WTC11 (cell line): ENCODE results near the gene ESRP2. TPM values are rescaled to one million over a fixed set of nuclear protein-coding genes. Genes with fewer than 3 reads are reported as not detected.

Experiments used
- ATAC-seq: fragments of 200-7000 bp; cut with Tn5 transposase; 2 replicates; pipeline ENCODE4 v1.10.0; 2021; ENCODE audit warnings: mild to moderate bottlenecking, moderate library complexity
- CTCF ChIA-PET: fragments of 300-600 bp; sonication (Branson Sonifier 250); formaldehyde crosslinking; loops from one replicate; lab custom pipeline; 2021; ENCODE audit warnings: antibody characterized with exemption; lab: Charles Lee
- POLR2A ChIA-PET: fragments of 350-600 bp; sonication (Branson Sonifier 250); formaldehyde crosslinking; loops from one replicate; lab custom pipeline; 2021; ENCODE audit warnings: antibody characterized with exemption; lab: Charles Lee
- DNase-seq: peaks from one replicate; pipeline ENCODE4 v3.0.0; 2021; ENCODE audit warnings: low spot score
- H3K27ac Mint-ChIP-seq: 2 replicates; pipeline ENCODE4 v1.8.0; 2021; ENCODE audit warnings: mixed read lengths
- H3K27me3 Mint-ChIP-seq: 2 replicates; pipeline ENCODE4 v1.8.0; 2021; ENCODE audit warnings: low read depth, mild to moderate bottlenecking, moderate library complexity, mixed read lengths
- H3K36me3 Mint-ChIP-seq: 2 replicates; pipeline ENCODE4 v1.8.0; 2021; ENCODE audit warnings: mixed read lengths
- H3K4me1 Mint-ChIP-seq: 2 replicates; pipeline ENCODE4 v1.8.0; 2022; ENCODE audit warnings: mixed read lengths
- H3K4me3 Mint-ChIP-seq: 2 replicates; pipeline ENCODE4 v1.8.0; 2021; ENCODE audit warnings: mild to moderate bottlenecking, moderate library complexity, mixed read lengths
- H3K9me3 Mint-ChIP-seq: 2 replicates; pipeline ENCODE4 v1.8.0; 2021; ENCODE audit warnings: mixed read lengths
- ATF1 ChIP-seq: sonication (generic); formaldehyde crosslinking; IDR thresholded peaks from 2 replicates; pipeline ENCODE4 v1.8.1; 2023; ENCODE audit warnings: mild to moderate bottlenecking, moderate library complexity, missing genetic modification reagents
- ATF3 ChIP-seq: sonication (generic); formaldehyde crosslinking; conservative IDR thresholded peaks from 2 replicates; pipeline ENCODE4 v1.8.1; 2022; ENCODE audit warnings: mild to moderate bottlenecking, missing genetic modification reagents
- EMX1 ChIP-seq: fragments of 250-450 bp; sonication (Bioruptor Pico); IDR thresholded peaks from 2 replicates; pipeline ENCODE4 v1.8.0; 2021; ENCODE audit warnings: mild to moderate bottlenecking
- IRF1 ChIP-seq: sonication (generic); formaldehyde crosslinking; IDR thresholded peaks from 2 replicates; pipeline ENCODE4 v1.8.0; 2023; ENCODE audit warnings: missing genetic modification reagents
- IRF2 ChIP-seq: sonication (generic); formaldehyde crosslinking; IDR thresholded peaks from 2 replicates; pipeline ENCODE4 v1.8.0; 2022; ENCODE audit warnings: low read depth, missing genetic modification reagents, borderline replicate concordance
- KAT7 ChIP-seq: sonication (generic); formaldehyde crosslinking; IDR thresholded peaks from 2 replicates; pipeline ENCODE4 v1.8.1; 2023; ENCODE audit warnings: missing genetic modification reagents, mild to moderate bottlenecking, borderline replicate concordance
- MXD4 ChIP-seq: fragments of 250-450 bp; sonication (Bioruptor Pico); IDR thresholded peaks from 2 replicates; pipeline ENCODE4 v1.8.0; 2021; ENCODE audit warnings: mild to moderate bottlenecking, moderate library complexity, borderline replicate concordance
- MYBL2 ChIP-seq: sonication (generic); formaldehyde crosslinking; IDR thresholded peaks from 2 replicates; pipeline ENCODE4 v1.8.1; 2023; ENCODE audit warnings: mild to moderate bottlenecking, moderate library complexity, missing genetic modification reagents
- NFYB ChIP-seq: sonication (generic); formaldehyde crosslinking; conservative IDR thresholded peaks from 2 replicates; pipeline ENCODE4 v1.8.0; 2022; ENCODE audit warnings: low read depth, missing genetic modification reagents
- RORB ChIP-seq: fragments of 250-450 bp; sonication (Bioruptor Pico); IDR thresholded peaks from 2 replicates; pipeline ENCODE4 v1.9.0; 2021; ENCODE audit warnings: mild to moderate bottlenecking
- SMAD4 ChIP-seq: sonication (generic); formaldehyde crosslinking; IDR thresholded peaks from 2 replicates; pipeline ENCODE4 v1.8.0; 2022; ENCODE audit warnings: mild to moderate bottlenecking, missing genetic modification reagents
- STAT6 ChIP-seq: sonication (generic); formaldehyde crosslinking; conservative IDR thresholded peaks from 2 replicates; pipeline ENCODE4 v1.8.1; 2023; ENCODE audit warnings: mild to moderate bottlenecking, low read depth, missing genetic modification reagents, moderate library complexity
- TEAD1 ChIP-seq: sonication (generic); formaldehyde crosslinking; IDR thresholded peaks from 2 replicates; pipeline ENCODE4 v1.8.0; 2022; ENCODE audit warnings: mild to moderate bottlenecking, missing genetic modification reagents
- TEAD4 ChIP-seq: sonication (generic); formaldehyde crosslinking; IDR thresholded peaks from 2 replicates; pipeline ENCODE4 v1.8.0; 2022; ENCODE audit warnings: mild to moderate bottlenecking, missing genetic modification reagents
- ZNF121 ChIP-seq: sonication (generic); formaldehyde crosslinking; IDR thresholded peaks from 2 replicates; pipeline ENCODE4 v1.8.0; 2023; ENCODE audit warnings: missing genetic modification reagents
- ZNF423 ChIP-seq: fragments of 250-450 bp; sonication (Bioruptor Pico); IDR thresholded peaks from 2 replicates; pipeline ENCODE4 v2.1.2; 2022; ENCODE audit warnings: mild to moderate bottlenecking, moderate library complexity
- total RNA-seq: library from RNA; stranded (reverse); gene quantifications from 3 replicates; pipeline ENCODE4 v1.2.3, GENCODE V29; 2021
- TF ChIP-seq, protein P1 (sequence below): sonication (generic); formaldehyde crosslinking; IDR thresholded peaks from 2 replicates; pipeline ENCODE4 v1.8.0; 2022; ENCODE audit warnings: mild to moderate bottlenecking, missing genetic modification reagents
- TF ChIP-seq, protein P2 (sequence below): fragments of 250-450 bp; sonication (Bioruptor Pico); IDR thresholded peaks from 2 replicates; pipeline ENCODE4 v1.9.0; 2021; ENCODE audit warnings: moderate library complexity, mild to moderate bottlenecking, inconsistent platforms, borderline replicate concordance
- TF ChIP-seq, protein P3 (sequence below): sonication (generic); formaldehyde crosslinking; IDR thresholded peaks from 2 replicates; pipeline ENCODE4 v1.8.1; 2023; ENCODE audit warnings: mild to moderate bottlenecking, missing genetic modification reagents, borderline replicate concordance
- TF ChIP-seq, protein P4 (sequence below): sonication (generic); formaldehyde crosslinking; IDR thresholded peaks from 2 replicates; pipeline ENCODE4 v1.8.0; 2023; ENCODE audit warnings: mild to moderate bottlenecking, missing genetic modification reagents
- TF ChIP-seq, protein P5 (sequence below): sonication (generic); formaldehyde crosslinking; IDR thresholded peaks from 2 replicates; pipeline ENCODE4 v1.8.0; 2022; ENCODE audit warnings: mild to moderate bottlenecking, missing genetic modification reagents

ESRP2 gene
- total RNA-seq, 1 experiment from 2014 or later: 55.0 TPM

- TF ChIP-seq MXD4 (no peak), ATF3 (CRISPR knock-in tag) (no peak), TEAD4 (CRISPR knock-in tag) (no peak), MYBL2 (CRISPR knock-in tag) (peak; percentile 62; the same call in 1 of the 2 replicates), IRF2 (no peak), KAT7 (CRISPR knock-in tag) (peak; percentile 77; the same call in 1 of the 2 replicates)
- TF ChIP-seq, protein P1, sequence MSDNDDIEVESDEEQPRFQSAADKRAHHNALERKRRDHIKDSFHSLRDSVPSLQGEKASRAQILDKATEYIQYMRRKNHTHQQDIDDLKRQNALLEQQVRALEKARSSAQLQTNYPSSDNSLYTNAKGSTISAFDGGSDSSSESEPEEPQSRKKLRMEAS (CRISPR knock-in tag): peak; percentile 30
- TF ChIP-seq, all 79 proteins: peak for 11
Measured at GRCh38 chr16:68235108-68235886, 630 bp downstream of the ESRP2 start (continued).

DNA sequence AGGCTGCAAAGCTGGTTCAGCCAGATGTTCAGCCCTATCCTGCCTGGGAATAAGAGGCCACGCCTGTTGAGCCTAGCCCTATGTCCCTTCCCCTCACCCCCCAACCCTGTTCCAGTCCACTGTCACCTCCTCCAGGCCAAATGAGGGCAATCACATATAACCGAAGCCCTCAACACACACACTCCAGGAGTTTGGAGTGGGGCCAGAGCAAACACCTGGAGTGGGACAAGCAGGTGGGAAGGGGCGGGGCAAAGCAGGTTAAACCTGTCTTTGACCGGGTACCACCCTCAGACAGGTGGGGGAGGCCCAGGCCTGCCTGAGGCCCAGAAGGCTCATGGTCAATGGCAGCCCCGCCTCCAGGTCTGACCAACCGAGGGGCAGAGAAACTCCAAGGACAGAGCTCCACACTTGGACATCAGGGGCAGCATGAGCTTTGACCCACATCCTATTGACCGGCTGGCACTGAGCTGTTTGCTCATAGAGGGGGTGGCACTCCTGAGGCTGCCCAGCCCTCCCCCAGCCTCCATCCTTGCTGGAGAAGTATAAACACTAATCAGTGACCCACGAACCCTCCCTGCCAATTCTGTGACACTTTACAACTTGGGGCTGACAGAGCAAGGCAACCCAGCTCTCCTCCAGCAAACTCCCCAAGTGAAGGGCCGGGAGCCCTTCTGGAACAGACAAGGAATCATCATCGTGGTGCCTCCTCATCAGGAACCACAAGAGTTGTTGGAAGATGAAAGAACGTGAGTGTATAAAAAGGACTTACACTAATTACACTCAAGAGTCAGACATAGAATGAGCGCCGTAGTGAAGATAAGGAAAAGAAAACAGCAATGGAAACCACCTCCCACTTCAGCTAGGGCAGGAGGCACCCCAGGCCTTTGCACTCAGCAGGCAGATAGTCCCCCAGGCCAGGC is 1.5 kb downstream of the ESRP2 start:
- peak; percentile 0; the same call in 1 of the 2 replicates for ATAC-seq
- H3K27ac Mint-ChIP-seq: peak overlapping the region; percentile 51
- POLR2A ChIA-PET: interaction anchor here (0.8 to 4.2 kb wide), 3 partner anchors 30 to 150 kb away, joined by 3 to 39 read pairs (median 3); partner anchors contain the start of genes NFATC3, PRMT7, SLC7A6 and SLC7A6OS
- TF ChIP-seq TEAD1 (no peak), ZNF423 (CRISPR knock-in tag) (no peak), MYBL2 (CRISPR knock-in tag) (no peak), SMAD4 (CRISPR knock-in tag) (no peak), EMX1 (CRISPR knock-in tag) (0 out of 2 replicates have a peak, but pooled peaks have one; percentile 35), ZNF121 (CRISPR knock-in tag) (no peak), TEAD4 (CRISPR knock-in tag) (no peak), STAT6 (CRISPR knock-in tag) (no peak), RORB (no peak), ATF1 (CRISPR knock-in tag) (no peak), NFYB (CRISPR knock-in tag) (no peak), IRF1 (CRISPR knock-in tag) (no peak)
- TF ChIP-seq, protein P2, sequence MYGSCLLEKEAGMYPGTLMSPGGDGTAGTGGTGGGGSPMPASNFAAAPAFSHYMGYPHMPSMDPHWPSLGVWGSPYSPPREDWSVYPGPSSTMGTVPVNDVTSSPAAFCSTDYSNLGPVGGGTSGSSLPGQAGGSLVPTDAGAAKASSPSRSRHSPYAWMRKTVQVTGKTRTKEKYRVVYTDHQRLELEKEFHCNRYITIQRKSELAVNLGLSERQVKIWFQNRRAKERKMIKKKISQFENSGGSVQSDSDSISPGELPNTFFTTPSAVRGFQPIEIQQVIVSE (CRISPR knock-in tag): no peak
- TF ChIP-seq, protein P3, sequence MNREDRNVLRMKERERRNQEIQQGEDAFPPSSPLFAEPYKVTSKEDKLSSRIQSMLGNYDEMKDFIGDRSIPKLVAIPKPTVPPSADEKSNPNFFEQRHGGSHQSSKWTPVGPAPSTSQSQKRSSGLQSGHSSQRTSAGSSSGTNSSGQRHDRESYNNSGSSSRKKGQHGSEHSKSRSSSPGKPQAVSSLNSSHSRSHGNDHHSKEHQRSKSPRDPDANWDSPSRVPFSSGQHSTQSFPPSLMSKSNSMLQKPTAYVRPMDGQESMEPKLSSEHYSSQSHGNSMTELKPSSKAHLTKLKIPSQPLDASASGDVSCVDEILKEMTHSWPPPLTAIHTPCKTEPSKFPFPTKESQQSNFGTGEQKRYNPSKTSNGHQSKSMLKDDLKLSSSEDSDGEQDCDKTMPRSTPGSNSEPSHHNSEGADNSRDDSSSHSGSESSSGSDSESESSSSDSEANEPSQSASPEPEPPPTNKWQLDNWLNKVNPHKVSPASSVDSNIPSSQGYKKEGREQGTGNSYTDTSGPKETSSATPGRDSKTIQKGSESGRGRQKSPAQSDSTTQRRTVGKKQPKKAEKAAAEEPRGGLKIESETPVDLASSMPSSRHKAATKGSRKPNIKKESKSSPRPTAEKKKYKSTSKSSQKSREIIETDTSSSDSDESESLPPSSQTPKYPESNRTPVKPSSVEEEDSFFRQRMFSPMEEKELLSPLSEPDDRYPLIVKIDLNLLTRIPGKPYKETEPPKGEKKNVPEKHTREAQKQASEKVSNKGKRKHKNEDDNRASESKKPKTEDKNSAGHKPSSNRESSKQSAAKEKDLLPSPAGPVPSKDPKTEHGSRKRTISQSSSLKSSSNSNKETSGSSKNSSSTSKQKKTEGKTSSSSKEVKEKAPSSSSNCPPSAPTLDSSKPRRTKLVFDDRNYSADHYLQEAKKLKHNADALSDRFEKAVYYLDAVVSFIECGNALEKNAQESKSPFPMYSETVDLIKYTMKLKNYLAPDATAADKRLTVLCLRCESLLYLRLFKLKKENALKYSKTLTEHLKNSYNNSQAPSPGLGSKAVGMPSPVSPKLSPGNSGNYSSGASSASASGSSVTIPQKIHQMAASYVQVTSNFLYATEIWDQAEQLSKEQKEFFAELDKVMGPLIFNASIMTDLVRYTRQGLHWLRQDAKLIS: no peak
- TF ChIP-seq, protein P4, sequence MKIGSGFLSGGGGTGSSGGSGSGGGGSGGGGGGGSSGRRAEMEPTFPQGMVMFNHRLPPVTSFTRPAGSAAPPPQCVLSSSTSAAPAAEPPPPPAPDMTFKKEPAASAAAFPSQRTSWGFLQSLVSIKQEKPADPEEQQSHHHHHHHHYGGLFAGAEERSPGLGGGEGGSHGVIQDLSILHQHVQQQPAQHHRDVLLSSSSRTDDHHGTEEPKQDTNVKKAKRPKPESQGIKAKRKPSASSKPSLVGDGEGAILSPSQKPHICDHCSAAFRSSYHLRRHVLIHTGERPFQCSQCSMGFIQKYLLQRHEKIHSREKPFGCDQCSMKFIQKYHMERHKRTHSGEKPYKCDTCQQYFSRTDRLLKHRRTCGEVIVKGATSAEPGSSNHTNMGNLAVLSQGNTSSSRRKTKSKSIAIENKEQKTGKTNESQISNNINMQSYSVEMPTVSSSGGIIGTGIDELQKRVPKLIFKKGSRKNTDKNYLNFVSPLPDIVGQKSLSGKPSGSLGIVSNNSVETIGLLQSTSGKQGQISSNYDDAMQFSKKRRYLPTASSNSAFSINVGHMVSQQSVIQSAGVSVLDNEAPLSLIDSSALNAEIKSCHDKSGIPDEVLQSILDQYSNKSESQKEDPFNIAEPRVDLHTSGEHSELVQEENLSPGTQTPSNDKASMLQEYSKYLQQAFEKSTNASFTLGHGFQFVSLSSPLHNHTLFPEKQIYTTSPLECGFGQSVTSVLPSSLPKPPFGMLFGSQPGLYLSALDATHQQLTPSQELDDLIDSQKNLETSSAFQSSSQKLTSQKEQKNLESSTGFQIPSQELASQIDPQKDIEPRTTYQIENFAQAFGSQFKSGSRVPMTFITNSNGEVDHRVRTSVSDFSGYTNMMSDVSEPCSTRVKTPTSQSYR (CRISPR knock-in tag): 0 out of 2 replicates have a peak, but pooled peaks have one; percentile 54
- TF ChIP-seq, protein P5, sequence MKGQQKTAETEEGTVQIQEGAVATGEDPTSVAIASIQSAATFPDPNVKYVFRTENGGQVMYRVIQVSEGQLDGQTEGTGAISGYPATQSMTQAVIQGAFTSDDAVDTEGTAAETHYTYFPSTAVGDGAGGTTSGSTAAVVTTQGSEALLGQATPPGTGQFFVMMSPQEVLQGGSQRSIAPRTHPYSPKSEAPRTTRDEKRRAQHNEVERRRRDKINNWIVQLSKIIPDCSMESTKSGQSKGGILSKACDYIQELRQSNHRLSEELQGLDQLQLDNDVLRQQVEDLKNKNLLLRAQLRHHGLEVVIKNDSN (CRISPR knock-in tag): 0 out of 2 replicates have a peak, but pooled peaks have one; percentile 14

More for the DNA sequence above, 1.5 kb downstream of the ESRP2 start:
- peak overlapping the region; percentile 72 for H3K4me3 Mint-ChIP-seq
- peaks cover 20% of the 10 kb centered on the region for H3K4me1 Mint-ChIP-seq
- H3K27me3 Mint-ChIP-seq: peaks cover 10% of the 10 kb centered on the region
- peak; percentile 71 for DNase-seq
- peaks cover 32% of the 10 kb centered on the region for H3K36me3 Mint-ChIP-seq
- CTCF ChIA-PET: interaction anchor here (1.0 to 5.1 kb wide), 6 partner anchors 12 to 242 kb away, joined by 3 to 46 read pairs (median 4); partner anchors contain the start of gene NFATC3
- H3K9me3 Mint-ChIP-seq: no peaks in the 10 kb centered on the region
